GM18870 (cell line): ENCODE data around the gene ANKRD33B.
"Not testable (repeated sequence)": the region's sequence is repeated elsewhere in the genome, so short reads cannot be mapped to it uniquely, and the experiment has no call there.

Source experiments
- ATAC-seq: cut with Tn5 transposase; IDR thresholded peaks from one replicate; pipeline ENCODE4 v1.9.1; 2021; ENCODE audit warnings: moderate library complexity; ENCODE audit not compliant: unreplicated experiment

ANKRD33B gene

GRCh38 chr5:10591966-10592365 is 28.1 kb downstream of the ANKRD33B start:
- no peak for ATAC-seq

- ATAC-seq = peak; percentile 53
Measured at GRCh38 chr5:10592601-10593000, 28.7 kb downstream of the ANKRD33B start.

- no peak for ATAC-seq
Measured at GRCh38 chr5:10593531-10594181, 29.8 kb downstream of the ANKRD33B start.

- no peak for ATAC-seq
Measured at GRCh38 chr5:10594591-10595210, 30.8 kb downstream of the ANKRD33B start.

- no peak for ATAC-seq
Measured at GRCh38 chr5:10595293-10595671, 31.4 kb downstream of the ANKRD33B start.

GRCh38 chr5:10595672-10596309 is 31.9 kb downstream of the ANKRD33B start:
- ATAC-seq = peak; percentile 49

GRCh38 chr5:10596310-10596703 is 32.4 kb downstream of the ANKRD33B start:
- no peak for ATAC-seq

GRCh38 chr5:10596886-10597451 is 33.1 kb downstream of the ANKRD33B start:
- ATAC-seq = no peak

- ATAC-seq = no peak
Measured at GRCh38 chr5:10599113-10599512, 35.2 kb downstream of the ANKRD33B start.

GRCh38 chr5:10599862-10600284 is 36.0 kb downstream of the ANKRD33B start:
- no peak for ATAC-seq

GRCh38 chr5:10600626-10601245 is 36.9 kb downstream of the ANKRD33B start:
- ATAC-seq = peak; percentile 76

GRCh38 chr5:10601246-10602030 is 37.6 kb downstream of the ANKRD33B start:
- peak; percentile 38 for ATAC-seq

- no peak for ATAC-seq
Measured at GRCh38 chr5:10602031-10602806, 38.3 kb downstream of the ANKRD33B start.

GRCh38 chr5:10604975-10605374 is 41.1 kb downstream of the ANKRD33B start:
- ATAC-seq = no peak

- ATAC-seq = not testable (repeated sequence)
Measured at GRCh38 chr5:10606632-10607022, 42.8 kb downstream of the ANKRD33B start.

GRCh38 chr5:10607023-10607665 is 43.3 kb downstream of the ANKRD33B start:
- ATAC-seq = peak; percentile 94

GRCh38 chr5:10607666-10608073 is 43.8 kb downstream of the ANKRD33B start:
- peak; percentile 39 for ATAC-seq

- not testable (repeated sequence) for ATAC-seq
Measured at GRCh38 chr5:10608081-10608480, 44.2 kb downstream of the ANKRD33B start.

GRCh38 chr5:10610058-10610457 is 46.2 kb downstream of the ANKRD33B start:
- ATAC-seq = no peak
